SJCRH30 (cell line): ENCODE data around the gene SAPCD1. TPM values are rescaled to one million over a fixed set of nuclear protein-coding genes. Genes with fewer than 3 reads are reported as not detected.

Source experiments
- DNase-seq, 2 experiments: peaks; one replicate each; pipeline ENCODE4 v3.0.0-alpha.2; 2015 to 2020
- H3K27ac ChIP-seq: fragments of 250-450 bp; sonication (Bioruptor Pico); 2 replicates; pipeline ENCODE4 v1.5.1; 2020; ENCODE audit warnings: mild to moderate bottlenecking, moderate library complexity
- H3K27me3 ChIP-seq: fragments of 250-450 bp; sonication (Bioruptor Pico); 2 replicates; pipeline ENCODE4 v1.5.1; 2020; ENCODE audit warnings: mild to moderate bottlenecking, moderate library complexity
- H3K36me3 ChIP-seq: fragments of 250-450 bp; sonication (Bioruptor Pico); 2 replicates; pipeline ENCODE4 v1.5.1; 2020; ENCODE audit warnings: mild to moderate bottlenecking, moderate library complexity
- H3K4me1 ChIP-seq: fragments of 250-450 bp; sonication (Bioruptor Pico); 2 replicates; pipeline ENCODE4 v1.5.1; 2020; ENCODE audit warnings: mild to moderate bottlenecking, moderate library complexity
- H3K4me3 ChIP-seq: fragments of 250-450 bp; sonication (Bioruptor Pico); 2 replicates; pipeline ENCODE4 v1.5.1; 2020; ENCODE audit warnings: mild to moderate bottlenecking, moderate library complexity
- H3K9me3 ChIP-seq: fragments of 250-450 bp; sonication (Bioruptor Pico); replicated peaks from 2 replicates; pipeline ENCODE4 v1.5.1; 2020; ENCODE audit warnings: mild to moderate bottlenecking, moderate library complexity
- total RNA-seq: library from RNA; depleted of rRNA; stranded (reverse); fragments of >200 nt; shearing (Covaris generic); gene quantifications from 2 replicates; pipeline ENCODE4 v1.2.3, GENCODE V29; 2014

The SAPCD1 gene
- total RNA-seq, 1 experiment from 2014 or later, result 0.89 TPM

- H3K9me3 ChIP-seq, result no peaks in the 10 kb centered on the region
- DNase-seq, result peak; percentile 21 to 32
- no peaks in the 10 kb centered on the region for H3K27me3 ChIP-seq
- peak overlapping the region; percentile 70; the same call in 1 of the 2 replicates for H3K27ac ChIP-seq
- H3K4me3 ChIP-seq, result peak overlapping the region; percentile 63
- peaks cover 24% of the 10 kb centered on the region for H3K36me3 ChIP-seq
- peaks cover 23% of the 10 kb centered on the region for H3K4me1 ChIP-seq
Measured at GRCh38 chr6:31736768-31737314, 25.6 kb upstream of the SAPCD1 start.

DNA sequence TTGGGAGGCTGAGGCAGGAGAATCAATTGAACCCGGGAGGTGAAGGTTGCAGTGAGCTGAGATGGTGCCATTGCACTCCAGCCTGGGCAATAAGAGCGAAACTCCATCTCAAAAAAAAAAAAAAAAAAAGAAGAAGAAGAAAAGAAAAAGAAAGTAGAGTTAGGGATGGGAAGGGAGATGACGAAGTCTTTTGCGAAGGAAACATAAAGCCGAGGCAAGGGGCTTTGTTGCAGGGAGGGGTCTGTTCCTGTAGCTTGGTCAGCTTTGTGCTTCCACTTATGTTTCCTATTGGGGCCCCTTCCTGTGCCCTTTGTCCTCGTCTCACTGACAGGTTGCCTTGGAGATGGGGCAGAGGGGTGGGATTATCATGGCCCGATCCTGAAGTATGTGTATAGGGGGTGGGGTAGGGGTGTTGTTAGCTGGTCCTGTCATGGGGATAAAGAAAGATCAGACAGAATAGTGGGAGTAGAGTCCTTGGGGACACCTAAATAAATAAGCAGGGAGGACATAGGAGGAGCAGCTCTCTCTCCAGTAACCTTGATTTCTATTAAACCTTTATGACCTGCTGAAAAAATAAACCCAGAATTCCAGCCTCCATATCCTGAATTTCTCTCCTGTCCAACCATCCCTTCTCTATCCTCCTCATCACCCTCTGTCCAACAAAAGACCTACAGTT, 25.0 kb upstream of the SAPCD1 start:
- Histone ChIP-seq H3K36me3 (peaks cover 18% of the 10 kb centered on the region), H3K27me3 (no peaks in the 10 kb centered on the region), H3K4me1 (peaks cover 23% of the 10 kb centered on the region), H3K9me3 (no peaks in the 10 kb centered on the region), H3K27ac (peak overlapping the region; percentile 70), H3K4me3 (peak overlapping the region; percentile 63)
- peak; percentile 66 to 71 for DNase-seq

DNA sequence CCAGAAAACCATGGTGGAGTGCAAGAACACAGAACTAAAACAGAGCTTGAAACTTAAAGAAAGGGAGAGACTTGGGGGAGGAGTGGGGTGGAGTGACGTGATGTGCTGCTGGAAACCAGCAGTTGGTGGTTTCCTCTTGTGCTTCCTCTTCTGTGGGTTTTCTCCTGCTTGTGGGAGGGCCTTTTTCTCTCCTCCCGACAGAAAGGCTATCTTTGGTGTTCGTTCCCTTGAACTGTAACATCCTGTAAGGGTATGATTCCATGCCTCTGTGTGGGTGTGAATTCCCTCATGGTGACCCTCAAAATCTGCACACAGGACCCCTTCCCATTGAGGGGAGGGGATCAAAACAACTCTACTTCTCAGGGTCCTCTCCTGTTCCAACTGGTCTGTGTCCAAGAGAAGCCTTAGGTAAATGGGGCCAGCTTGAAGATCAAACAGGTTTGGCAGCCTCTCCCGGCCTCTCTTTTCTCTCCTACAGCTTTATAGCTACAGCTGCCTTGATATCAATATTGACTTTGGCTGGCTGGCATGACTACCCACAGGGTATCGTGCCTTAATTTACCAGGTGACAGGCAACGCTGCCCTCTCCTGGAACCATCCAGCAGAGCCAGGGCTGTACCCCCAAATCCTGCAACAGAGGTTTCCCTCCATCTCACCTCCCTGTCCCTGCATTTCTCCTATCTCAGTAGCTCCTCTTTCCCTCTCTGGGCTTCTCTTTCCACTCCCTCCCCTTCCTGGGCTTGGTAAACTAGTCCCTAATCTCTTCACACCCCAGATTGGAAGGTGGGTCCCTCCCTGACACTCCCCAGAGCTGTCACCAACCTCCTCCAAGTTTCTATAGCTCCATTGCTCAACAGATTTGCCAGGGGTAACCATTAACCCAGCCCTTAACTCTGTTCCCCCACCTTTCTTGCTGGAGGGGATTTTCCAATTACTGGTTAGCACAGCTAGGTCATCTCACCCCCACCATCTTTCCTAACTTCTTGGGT, 24.2 kb upstream of the SAPCD1 start:
- peaks cover 23% of the 10 kb centered on the region for H3K4me1 ChIP-seq
- no peaks in the 10 kb centered on the region for H3K9me3 ChIP-seq
- peak overlapping the region; percentile 31 for H3K4me3 ChIP-seq
- H3K27me3 ChIP-seq, result no peaks in the 10 kb centered on the region
- peak overlapping the region; percentile 70 for H3K27ac ChIP-seq
- H3K36me3 ChIP-seq, result peaks cover 10% of the 10 kb centered on the region
- DNase-seq, result peak; percentile 67 to 80

GRCh38 chr6:31739639-31740396, 22.6 kb upstream of the SAPCD1 start, which contains the start of gene MSH5:
TSS of gene MSH5 (plus strand) at chr6:31740005. CDS start at chr6:31740467, 462 bp downstream.
- H3K9me3 ChIP-seq, result no peaks in the 10 kb centered on the region
- H3K4me3 ChIP-seq, result peak within 1 kb of the TSS; percentile 62
- H3K27me3 ChIP-seq, result no peaks in the 10 kb centered on the region
- peaks cover 19% of the 10 kb centered on the region for H3K4me1 ChIP-seq
- peak within 1 kb of the TSS; percentile 89 for H3K27ac ChIP-seq
- DNase-seq, result peak; percentile 98 to 99
- no peaks in the 10 kb centered on the region for H3K36me3 ChIP-seq

- DNase-seq, result no peak
- peaks cover 19% of the 10 kb centered on the region for H3K4me1 ChIP-seq
- no peaks in the 10 kb centered on the region for H3K36me3 ChIP-seq
- H3K4me3 ChIP-seq, result peak overlapping the region; percentile 62
- H3K27me3 ChIP-seq, result no peaks in the 10 kb centered on the region
- H3K27ac ChIP-seq, result peak overlapping the region; percentile 89
- H3K9me3 ChIP-seq, result no peaks in the 10 kb centered on the region
Measured at GRCh38 chr6:31740397-31741223, 21.8 kb upstream of the SAPCD1 start.

GRCh38 chr6:31741815-31742214, 20.6 kb upstream of the SAPCD1 start:
- DNase-seq, result no peak
- Histone ChIP-seq H3K27me3 (no peaks in the 10 kb centered on the region), H3K4me1 (peaks cover 17% of the 10 kb centered on the region), H3K4me3 (no peak overlapping the region), H3K36me3 (no peaks in the 10 kb centered on the region), H3K9me3 (no peaks in the 10 kb centered on the region), H3K27ac (no peak overlapping the region)

- Histone ChIP-seq H3K4me3 (no peak overlapping the region), H3K9me3 (no peaks in the 10 kb centered on the region), H3K36me3 (no peaks in the 10 kb centered on the region), H3K4me1 (peaks cover 9% of the 10 kb centered on the region), H3K27me3 (no peaks in the 10 kb centered on the region), H3K27ac (no peak overlapping the region)
- DNase-seq, result no peak
Measured at GRCh38 chr6:31742894-31743293, 19.6 kb upstream of the SAPCD1 start.

DNA sequence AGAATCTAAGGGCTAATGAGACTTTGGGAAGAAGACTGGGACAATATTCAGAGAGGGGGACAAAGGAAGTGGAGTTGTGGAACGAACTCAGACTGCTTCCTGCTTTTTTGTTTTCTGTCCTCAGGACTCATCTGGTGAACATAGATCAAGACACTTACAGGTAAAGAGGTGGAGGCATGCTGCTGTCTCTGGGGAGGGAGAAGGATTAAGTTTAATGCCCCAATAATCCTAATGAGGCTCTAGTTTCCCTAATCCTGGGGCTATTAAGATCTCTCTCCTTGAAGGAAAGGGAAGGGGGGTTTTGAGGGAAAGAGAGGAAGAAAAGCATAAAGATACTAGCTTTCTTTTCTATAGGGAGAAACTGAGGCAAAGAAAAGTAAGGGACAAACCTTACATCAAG, 18.0 kb upstream of the SAPCD1 start:
- Histone ChIP-seq H3K4me3 (no peak overlapping the region), H3K4me1 (no peaks in the 10 kb centered on the region)

GRCh38 chr6:31749301-31750036, 13.0 kb upstream of the SAPCD1 start:
- Histone ChIP-seq H3K27me3 (no peaks in the 10 kb centered on the region), H3K27ac (no peak overlapping the region), H3K4me3 (no peak overlapping the region), H3K4me1 (no peaks in the 10 kb centered on the region), H3K9me3 (no peaks in the 10 kb centered on the region), H3K36me3 (no peaks in the 10 kb centered on the region)
- DNase-seq, result no peak

More for the DNA sequence above, 18.0 kb upstream of the SAPCD1 start:
- Histone ChIP-seq H3K27ac (no peak overlapping the region), H3K27me3 (no peaks in the 10 kb centered on the region), H3K36me3 (no peaks in the 10 kb centered on the region), H3K9me3 (no peaks in the 10 kb centered on the region)
- no peak for DNase-seq

GRCh38 chr6:31750411-31751022, 11.9 kb upstream of the SAPCD1 start:
- H3K4me3 ChIP-seq, result no peak overlapping the region
- no peaks in the 10 kb centered on the region for H3K4me1 ChIP-seq
- H3K27ac ChIP-seq, result no peak overlapping the region
- H3K27me3 ChIP-seq, result no peaks in the 10 kb centered on the region
- H3K9me3 ChIP-seq, result no peaks in the 10 kb centered on the region
- no peak for DNase-seq
- no peaks in the 10 kb centered on the region for H3K36me3 ChIP-seq

DNA sequence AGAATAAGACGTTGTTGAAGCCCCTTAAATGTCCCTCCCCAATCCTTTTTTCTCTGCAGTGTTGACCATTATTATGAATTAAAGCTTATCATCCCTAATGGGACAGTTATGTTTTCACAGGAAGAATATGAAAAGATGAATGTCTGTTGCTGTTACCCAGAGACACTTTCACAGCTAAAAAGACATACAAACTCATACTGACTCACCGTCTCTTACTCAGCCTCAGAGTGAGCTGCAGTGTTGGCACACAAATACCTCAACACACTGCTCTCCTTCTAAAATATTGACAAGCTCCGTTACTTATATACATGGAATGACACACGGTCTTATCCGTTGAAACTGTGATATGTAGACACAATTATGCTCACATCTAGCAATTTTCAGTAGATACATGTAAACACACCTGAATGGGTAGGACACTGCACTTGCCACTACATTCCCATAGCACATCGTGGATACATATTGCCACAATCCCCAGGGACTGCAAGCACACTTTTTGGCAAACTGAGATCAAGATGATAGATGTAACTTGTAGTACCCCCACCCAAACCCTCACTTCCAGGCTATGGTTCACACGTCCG, 9.6 kb upstream of the SAPCD1 start:
- DNase-seq, result no peak
- Histone ChIP-seq H3K4me3 (no peak overlapping the region), H3K9me3 (no peaks in the 10 kb centered on the region), H3K27me3 (no peaks in the 10 kb centered on the region), H3K27ac (no peak overlapping the region), H3K36me3 (no peaks in the 10 kb centered on the region), H3K4me1 (no peaks in the 10 kb centered on the region)

- Histone ChIP-seq H3K27me3 (no peaks in the 10 kb centered on the region), H3K9me3 (no peaks in the 10 kb centered on the region), H3K4me3 (no peak overlapping the region), H3K36me3 (no peaks in the 10 kb centered on the region), H3K4me1 (peaks cover 2% of the 10 kb centered on the region; the same call in 1 of the 2 replicates), H3K27ac (no peak overlapping the region)
- no peak for DNase-seq
Measured at GRCh38 chr6:31758281-31758680, 4.2 kb upstream of the SAPCD1 start.
